Right lobe of liver (tissue), 6 donors: ENCODE measurements around the gene LTBP1. TPM values are rescaled to one million over a fixed set of nuclear protein-coding genes. Genes with fewer than 3 reads are reported as not detected.

ENCODE experiments used
- ATAC-seq, 4 donors: fragments of 200-7000 bp; cut with Tn5 transposase; one replicate each; pipeline ENCODE4 v1.9.1; 2020; ENCODE audit warnings: mild to moderate bottlenecking in 4 of 4, moderate library complexity in 4 of 4
- DNase-seq, 3 donors: peaks; one replicate each; pipeline ENCODE4 v3.0.0-alpha.2; 2020
- H3K27ac ChIP-seq, 3 donors: fragments of 200-600 bp; one replicate each; pipeline ENCODE4 v1.8.0; 2022
- H3K27me3 ChIP-seq, 2 donors: fragments of 200-600 bp; one replicate each; pipeline ENCODE4 v1.8.0; 2022
- H3K36me3 ChIP-seq, 4 donors: fragments of 200-600 bp; sonication (generic) in 1 of 4; one replicate each; pipeline versions ENCODE4 v1.5.1 to v1.8.0; 2017 to 2022; ENCODE audit warnings: control low read depth in 1 of 4
- H3K4me1 ChIP-seq, 4 donors: fragments of 200-600 bp; sonication (generic) in 1 of 4; one replicate each; pipeline versions ENCODE4 v1.5.1 to v1.8.0; 2017 to 2022; ENCODE audit warnings: control low read depth in 1 of 4
- H3K4me3 ChIP-seq, 3 donors: fragments of 200-600 bp; one replicate each; pipeline ENCODE4 v1.8.0; 2022
- H3K9me3 ChIP-seq, 4 donors: fragments of 200-600 bp; sonication (generic) in 1 of 4; one replicate each; pipeline versions ENCODE4 v1.5.1 to v1.8.0; 2017 to 2022; ENCODE audit warnings: control low read depth in 1 of 4
- POLR2A ChIP-seq: fragments of 450-650 bp; IDR thresholded peaks from one replicate; pipeline ENCODE4 v1.6.1; 2017; ENCODE audit warnings: antibody characterized with exemption, mild to moderate bottlenecking
- WGBS: methylation state at CpG from one replicate; pipeline ENCODE4 v1.1.6; 2018; ENCODE audit warnings: low coverage, low lambda C conversion rate; ENCODE audit not compliant: insufficient coverage; ENCODE audit errors: missing lambda C conversion rate; 5-methylcytosine and 5-hydroxymethylcytosine counted together
- intact Hi-C, 2 donors: fragments of 100-400 bp; cut with DNase I; formaldehyde crosslinking; loops; one replicate each; pipeline versions ENCODE4 v1.11.2 to v1.14.1; 2022
- total RNA-seq, 6 experiments: library from RNA; depleted of rRNA in 2 of 6; stranded (reverse); fragments of >200 nt in 2 of 6; fragmentation: NEBNext Ultra II Directional in 3 of 6; extraction: Animal tissue kit (Norgen Biotek cat#: 25700) in 3 of 6; gene quantifications; one replicate each; pipeline versions ENCODE4 v1.1.0 to v1.2.4, GENCODE V29; 2016 to 2023
- TF ChIP-seq, protein P1 (sequence below), 4 donors: fragments of 200-600 bp in 3 of 4; fragments of 450-650 bp in 1 of 4; IDR thresholded peaks; one replicate each; pipeline versions ENCODE4 v1.5.1 to v1.8.0; 2016 to 2022; ENCODE audit warnings: antibody characterized with exemption in 4 of 4, mild to moderate bottlenecking in 2 of 4
- donor health status: DM: no; HTN: yes; CAD: no.
- donor health status: DM: no; HTN: no; CAD: no.
- donor health status: DM: no; HTN: no; CAD: no.
- donor health status: DM: no; HTN: yes; CAD: no.
- donor health status: DM: no; HTN: yes; CAD: no.

Gene LTBP1
- total RNA-seq, 6 experiments from 2014 or later: 5.4 to 14.2 (median 9.1) TPM

DNA sequence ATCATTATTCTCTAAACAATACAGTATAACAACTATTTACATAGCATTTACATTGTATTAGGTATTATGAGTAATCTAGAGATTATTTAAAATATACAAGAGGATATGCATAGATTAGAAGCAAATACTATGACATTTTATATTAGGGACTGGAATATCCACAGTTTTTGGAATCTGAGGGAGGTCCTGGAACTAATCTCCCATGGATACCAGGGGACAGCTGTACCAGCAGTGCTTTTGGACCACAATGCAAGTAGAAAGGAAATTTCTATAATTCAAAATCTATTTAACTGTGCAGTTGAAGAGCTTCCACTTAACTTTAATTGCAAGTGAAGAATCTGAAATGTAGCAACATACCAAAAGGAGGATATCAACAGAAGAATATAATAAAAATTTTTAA is 120.8 kb downstream of the LTBP1 start:
- Histone ChIP-seq H3K27me3 (no peaks in the 10 kb centered on the region), H3K9me3 (no peaks in the 10 kb centered on the region), H3K4me1 (peaks cover 0 to 16% (median 6%) of the 10 kb centered on the region in 4 donors), H3K27ac (no peak overlapping the region), H3K4me3 (no peak overlapping the region), H3K36me3 (no peaks in the 10 kb centered on the region)
- intact Hi-C loops: no loop called here
- TF ChIP-seq POLR2A: no peak
- TF ChIP-seq, protein P1, sequence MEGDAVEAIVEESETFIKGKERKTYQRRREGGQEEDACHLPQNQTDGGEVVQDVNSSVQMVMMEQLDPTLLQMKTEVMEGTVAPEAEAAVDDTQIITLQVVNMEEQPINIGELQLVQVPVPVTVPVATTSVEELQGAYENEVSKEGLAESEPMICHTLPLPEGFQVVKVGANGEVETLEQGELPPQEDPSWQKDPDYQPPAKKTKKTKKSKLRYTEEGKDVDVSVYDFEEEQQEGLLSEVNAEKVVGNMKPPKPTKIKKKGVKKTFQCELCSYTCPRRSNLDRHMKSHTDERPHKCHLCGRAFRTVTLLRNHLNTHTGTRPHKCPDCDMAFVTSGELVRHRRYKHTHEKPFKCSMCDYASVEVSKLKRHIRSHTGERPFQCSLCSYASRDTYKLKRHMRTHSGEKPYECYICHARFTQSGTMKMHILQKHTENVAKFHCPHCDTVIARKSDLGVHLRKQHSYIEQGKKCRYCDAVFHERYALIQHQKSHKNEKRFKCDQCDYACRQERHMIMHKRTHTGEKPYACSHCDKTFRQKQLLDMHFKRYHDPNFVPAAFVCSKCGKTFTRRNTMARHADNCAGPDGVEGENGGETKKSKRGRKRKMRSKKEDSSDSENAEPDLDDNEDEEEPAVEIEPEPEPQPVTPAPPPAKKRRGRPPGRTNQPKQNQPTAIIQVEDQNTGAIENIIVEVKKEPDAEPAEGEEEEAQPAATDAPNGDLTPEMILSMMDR (IDR thresholded peaks at IDR 0.05): no peak
- ATAC-seq: no peak
- no peak for DNase-seq

DNA sequence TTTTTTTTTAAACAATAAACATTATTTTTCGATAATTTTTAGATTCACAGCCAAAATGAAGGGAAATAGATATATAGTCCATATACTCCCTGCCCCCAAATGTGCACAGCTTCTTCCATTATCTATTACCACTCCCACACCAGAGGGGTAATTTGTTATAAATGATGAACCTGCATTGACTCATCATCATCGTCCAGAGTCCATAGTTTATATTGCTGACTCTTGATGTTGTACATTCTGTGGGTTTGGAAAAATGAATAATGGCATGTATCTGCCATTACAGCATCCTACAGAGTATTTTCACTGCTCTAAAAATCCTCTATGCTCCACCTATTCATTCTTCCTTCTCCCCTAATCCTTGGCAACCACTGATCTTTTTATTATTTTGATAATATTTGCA is 121.5 kb downstream of the LTBP1 start:
- Histone ChIP-seq H3K4me1 (peaks cover 0 to 16% (median 6%) of the 10 kb centered on the region in 4 donors), H3K27ac (no peak overlapping the region), H3K9me3 (no peaks in the 10 kb centered on the region), H3K4me3 (no peak overlapping the region), H3K36me3 (no peaks in the 10 kb centered on the region), H3K27me3 (no peaks in the 10 kb centered on the region)
- intact Hi-C loops: no loop called here
- ATAC-seq (peak in 1 of 4 donors; percentile 49), DNase-seq (no peak)
- TF ChIP-seq POLR2A: no peak
- TF ChIP-seq, protein P1 (IDR thresholded peaks at IDR 0.05): no peak
- 47% methylated on average over 2 of the region's 2 CpGs for WGBS

DNA sequence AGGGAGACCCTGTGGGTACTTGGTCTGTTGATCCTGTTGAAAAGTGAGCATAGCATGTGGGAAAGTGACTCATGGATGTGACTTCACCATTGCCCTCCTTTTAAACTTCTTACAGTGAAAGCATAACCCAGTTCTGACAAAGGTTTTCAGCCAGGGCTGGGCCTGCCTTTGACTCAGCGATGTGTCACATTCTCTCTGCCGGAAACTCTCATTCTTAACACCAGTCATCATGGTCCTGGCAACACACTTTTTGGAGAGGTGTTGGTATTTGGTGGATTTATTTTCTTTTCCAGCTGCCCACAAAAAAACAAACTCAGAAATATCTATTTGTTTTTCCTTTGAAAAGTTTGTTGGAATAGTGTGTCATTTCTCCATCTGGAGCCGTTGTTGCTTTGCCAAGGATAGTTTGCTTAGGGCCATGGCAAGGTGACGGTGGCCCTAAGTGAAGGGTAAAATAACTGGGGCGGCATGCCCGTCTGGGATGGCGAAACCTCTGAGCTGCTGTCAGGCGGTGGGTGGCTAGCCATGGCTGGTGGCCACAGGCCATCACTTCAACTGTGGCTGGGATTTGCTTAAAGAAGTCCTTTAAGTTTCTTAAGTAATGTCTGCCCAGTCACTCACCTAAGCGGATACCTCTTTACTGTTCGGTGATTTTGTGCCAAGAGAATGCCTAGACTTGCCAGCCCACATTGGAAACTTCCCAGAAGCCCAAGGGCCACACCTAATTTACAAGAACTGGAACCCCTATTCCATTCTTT is 123.3 kb downstream of the LTBP1 start:
- Histone ChIP-seq H3K4me1 (peaks cover 0 to 16% (median 6%) of the 10 kb centered on the region in 4 donors), H3K27ac (peak overlapping the region; percentile 38 to 69 (median 41)), H3K27me3 (no peaks in the 10 kb centered on the region), H3K36me3 (no peaks in the 10 kb centered on the region), H3K4me3 (no peak overlapping the region), H3K9me3 (no peaks in the 10 kb centered on the region)
- intact Hi-C loops: no loop called here
- DNase-seq (peak; percentile 71 to 82 (median 81)), ATAC-seq (peak; percentile 86 to 94 (median 91))
- 35% methylated on average over 7 of the region's 10 CpGs for WGBS
- no peak for TF ChIP-seq POLR2A
- TF ChIP-seq, protein P1 (IDR thresholded peaks at IDR 0.05): no peak

DNA sequence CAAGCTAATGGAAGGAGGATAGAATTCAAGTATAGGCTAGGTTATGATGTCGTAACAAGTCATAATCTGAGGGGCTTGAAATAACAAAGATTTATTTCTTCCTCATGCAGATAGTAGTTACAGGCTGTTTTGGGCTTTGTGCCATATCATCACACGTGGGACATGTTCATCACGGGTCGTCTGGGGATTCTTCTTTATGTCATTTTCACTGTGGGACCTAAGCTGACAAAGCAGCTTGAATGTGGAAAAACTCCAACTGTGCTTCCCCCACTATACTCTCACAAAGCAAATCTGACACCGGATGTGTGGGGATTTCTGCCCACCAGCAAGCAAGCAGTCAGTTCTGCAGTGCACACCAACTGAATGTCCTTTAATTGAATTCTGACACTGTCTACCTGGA is 124.8 kb downstream of the LTBP1 start:
- WGBS: 54% methylated on average over 4 of the region's 5 CpGs
- intact Hi-C loops: no loop called here
- TF ChIP-seq, protein P1 (IDR thresholded peaks at IDR 0.05): no peak
- no peak for TF ChIP-seq POLR2A
- H3K27ac ChIP-seq: no peak overlapping the region
- ATAC-seq (no peak), DNase-seq (no peak)
- peaks cover 0 to 16% (median 6%) of the 10 kb centered on the region in 4 donors for H3K4me1 ChIP-seq
- H3K4me3 ChIP-seq: no peak overlapping the region
- no peaks in the 10 kb centered on the region for H3K27me3 ChIP-seq
- no peaks in the 10 kb centered on the region for H3K9me3 ChIP-seq
- H3K36me3 ChIP-seq: no peaks in the 10 kb centered on the region
